ENCODE measurements around the gene KIF1B.
"Not testable (repeated sequence)": the region's sequence is repeated elsewhere in the genome, so short reads cannot be mapped to it uniquely, and the experiment has no call there.

The KIF1B gene

DNA sequence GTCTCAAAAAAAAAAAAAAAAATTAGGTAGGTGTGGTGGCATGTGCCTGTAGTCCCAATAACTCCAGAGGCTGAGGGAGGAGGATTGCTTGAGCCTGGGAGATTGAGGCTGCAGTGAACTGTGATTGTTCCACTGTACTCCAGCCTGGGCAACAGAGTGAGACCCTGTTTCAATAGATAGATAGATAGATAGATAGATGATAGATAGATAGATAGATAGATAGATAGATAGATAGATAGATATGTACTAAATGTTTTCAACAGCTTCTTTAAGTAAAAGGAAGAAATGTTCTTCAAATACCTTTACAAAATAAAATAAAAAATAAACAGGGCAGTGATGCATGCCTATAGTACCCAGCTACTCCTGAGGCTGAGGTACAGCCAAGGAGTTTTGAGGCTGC lies 9.8 kb downstream of the KIF1B start:
- H3K27ac ChIP-seq, result no peak overlapping the region
- TF ChIP-seq, protein P1, sequence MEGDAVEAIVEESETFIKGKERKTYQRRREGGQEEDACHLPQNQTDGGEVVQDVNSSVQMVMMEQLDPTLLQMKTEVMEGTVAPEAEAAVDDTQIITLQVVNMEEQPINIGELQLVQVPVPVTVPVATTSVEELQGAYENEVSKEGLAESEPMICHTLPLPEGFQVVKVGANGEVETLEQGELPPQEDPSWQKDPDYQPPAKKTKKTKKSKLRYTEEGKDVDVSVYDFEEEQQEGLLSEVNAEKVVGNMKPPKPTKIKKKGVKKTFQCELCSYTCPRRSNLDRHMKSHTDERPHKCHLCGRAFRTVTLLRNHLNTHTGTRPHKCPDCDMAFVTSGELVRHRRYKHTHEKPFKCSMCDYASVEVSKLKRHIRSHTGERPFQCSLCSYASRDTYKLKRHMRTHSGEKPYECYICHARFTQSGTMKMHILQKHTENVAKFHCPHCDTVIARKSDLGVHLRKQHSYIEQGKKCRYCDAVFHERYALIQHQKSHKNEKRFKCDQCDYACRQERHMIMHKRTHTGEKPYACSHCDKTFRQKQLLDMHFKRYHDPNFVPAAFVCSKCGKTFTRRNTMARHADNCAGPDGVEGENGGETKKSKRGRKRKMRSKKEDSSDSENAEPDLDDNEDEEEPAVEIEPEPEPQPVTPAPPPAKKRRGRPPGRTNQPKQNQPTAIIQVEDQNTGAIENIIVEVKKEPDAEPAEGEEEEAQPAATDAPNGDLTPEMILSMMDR (IDR thresholded peaks at IDR 0.05), result no peak
- no peak for TF ChIP-seq ZFX (IDR thresholded peaks at IDR 0.05; ENCODE audit: borderline replicate concordance)

DNA sequence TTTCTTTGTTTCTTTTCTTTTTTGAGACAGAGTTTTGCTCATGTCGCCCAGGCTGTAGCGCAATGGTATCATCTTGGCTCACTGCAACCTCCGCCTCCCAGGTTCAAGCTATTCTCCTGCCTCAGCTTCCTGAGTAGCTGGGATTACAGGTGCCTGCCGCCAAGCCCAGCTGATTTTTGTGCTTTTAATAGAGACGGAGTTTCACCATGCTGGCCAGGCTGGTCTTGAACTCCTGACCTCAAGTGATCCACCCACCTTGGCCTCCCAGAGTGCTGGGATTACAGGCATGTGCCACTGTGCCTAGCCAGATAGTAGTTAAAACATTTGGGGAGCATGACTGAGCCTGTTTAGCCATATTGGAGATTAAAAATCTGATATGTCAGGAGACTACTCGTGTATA lies 10.3 kb downstream of the KIF1B start:
- H3K27ac ChIP-seq, result not testable (repeated sequence)

DNA sequence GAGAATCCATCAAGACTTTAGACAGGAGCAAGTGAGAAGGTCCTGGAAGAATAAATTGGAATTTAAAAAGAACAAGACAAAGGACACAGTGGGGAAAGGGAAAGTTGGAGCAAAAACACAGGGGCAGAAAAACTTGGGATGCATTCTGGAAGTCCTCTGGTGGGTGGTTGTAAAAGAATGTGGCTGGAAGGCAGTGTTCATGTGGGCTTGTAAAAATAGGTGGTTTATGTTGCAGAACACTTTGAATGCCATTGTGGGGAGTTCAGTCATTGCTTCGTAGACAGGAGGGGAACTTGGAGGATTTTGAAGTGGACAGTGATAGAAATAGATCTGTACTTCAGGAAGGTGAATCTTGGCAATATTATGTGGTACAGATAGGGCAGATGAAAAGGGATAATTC lies 15.2 kb downstream of the KIF1B start:
- no peak overlapping the region for H3K27ac ChIP-seq
- TF ChIP-seq ZFX (IDR thresholded peaks at IDR 0.05; ENCODE audit: borderline replicate concordance), result no peak
- TF ChIP-seq, protein P1 (IDR thresholded peaks at IDR 0.05), result no peak

DNA sequence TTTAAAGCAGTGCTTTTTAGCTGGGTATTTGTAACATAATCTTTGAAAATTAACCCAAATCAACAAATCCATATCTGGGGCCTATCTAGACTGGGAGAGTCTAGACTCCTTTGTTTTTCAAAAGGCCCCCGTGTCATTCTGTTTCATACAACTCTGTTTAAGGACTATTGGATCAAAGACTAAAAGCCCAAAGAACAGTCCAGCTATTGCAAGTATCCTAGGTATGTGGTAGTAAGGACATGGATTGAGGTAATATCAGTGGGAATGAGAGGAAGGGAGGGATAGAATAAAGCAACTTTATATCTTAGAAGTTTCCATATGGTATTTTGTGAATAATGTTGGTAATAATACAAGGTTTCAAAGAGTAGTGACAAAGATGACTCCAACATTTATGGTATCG lies 18.2 kb downstream of the KIF1B start:
- no peak for TF ChIP-seq ZFX (IDR thresholded peaks at IDR 0.05; ENCODE audit: borderline replicate concordance)
- TF ChIP-seq, protein P1 (IDR thresholded peaks at IDR 0.05), result no peak
- no peak overlapping the region for H3K27ac ChIP-seq

DNA sequence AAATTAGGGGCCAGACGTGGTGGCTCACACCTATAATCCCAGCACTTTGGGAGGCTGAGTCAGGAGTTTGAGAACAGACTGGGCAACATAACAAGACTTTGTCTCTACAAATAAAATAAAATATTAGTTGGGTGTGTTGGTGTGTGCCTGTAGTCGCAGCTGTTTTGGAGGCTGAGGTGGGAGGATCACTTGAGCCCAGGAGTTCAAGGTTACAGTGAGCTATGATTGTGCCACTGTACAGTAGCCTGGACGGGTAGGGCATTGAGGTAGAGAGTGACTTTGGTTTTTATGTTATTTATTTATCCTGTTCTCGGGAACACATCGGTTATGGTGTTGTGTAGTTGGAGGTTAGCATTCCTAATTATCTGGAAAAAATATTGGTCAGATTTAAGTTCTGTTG lies 19.5 kb downstream of the KIF1B start:
- no peak overlapping the region for H3K27ac ChIP-seq
- TF ChIP-seq ZFX (IDR thresholded peaks at IDR 0.05; ENCODE audit: borderline replicate concordance), result no peak
- TF ChIP-seq, protein P1 (IDR thresholded peaks at IDR 0.05), result no peak

DNA sequence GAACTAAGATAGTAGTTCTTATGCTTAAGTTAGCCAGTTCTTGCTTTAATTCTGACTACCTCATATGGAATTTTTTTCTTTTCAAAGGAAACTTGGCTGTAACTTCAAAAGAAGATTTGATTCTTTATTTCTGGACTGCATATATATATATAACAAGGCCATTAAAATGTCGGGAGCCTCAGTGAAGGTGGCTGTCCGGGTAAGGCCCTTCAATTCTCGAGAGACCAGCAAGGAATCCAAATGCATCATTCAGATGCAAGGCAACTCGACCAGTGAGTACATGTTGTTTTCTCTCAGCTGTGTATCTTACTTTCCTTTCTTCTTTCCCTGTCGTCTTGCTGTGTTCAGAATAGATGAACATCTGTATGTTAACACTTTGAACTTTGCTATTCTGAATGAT lies 21.8 kb downstream of the KIF1B start:
- TF ChIP-seq ZFX (IDR thresholded peaks at IDR 0.05; ENCODE audit: borderline replicate concordance), result no peak
- TF ChIP-seq, protein P1 (IDR thresholded peaks at IDR 0.05), result no peak
- H3K27ac ChIP-seq, result no peak overlapping the region

DNA sequence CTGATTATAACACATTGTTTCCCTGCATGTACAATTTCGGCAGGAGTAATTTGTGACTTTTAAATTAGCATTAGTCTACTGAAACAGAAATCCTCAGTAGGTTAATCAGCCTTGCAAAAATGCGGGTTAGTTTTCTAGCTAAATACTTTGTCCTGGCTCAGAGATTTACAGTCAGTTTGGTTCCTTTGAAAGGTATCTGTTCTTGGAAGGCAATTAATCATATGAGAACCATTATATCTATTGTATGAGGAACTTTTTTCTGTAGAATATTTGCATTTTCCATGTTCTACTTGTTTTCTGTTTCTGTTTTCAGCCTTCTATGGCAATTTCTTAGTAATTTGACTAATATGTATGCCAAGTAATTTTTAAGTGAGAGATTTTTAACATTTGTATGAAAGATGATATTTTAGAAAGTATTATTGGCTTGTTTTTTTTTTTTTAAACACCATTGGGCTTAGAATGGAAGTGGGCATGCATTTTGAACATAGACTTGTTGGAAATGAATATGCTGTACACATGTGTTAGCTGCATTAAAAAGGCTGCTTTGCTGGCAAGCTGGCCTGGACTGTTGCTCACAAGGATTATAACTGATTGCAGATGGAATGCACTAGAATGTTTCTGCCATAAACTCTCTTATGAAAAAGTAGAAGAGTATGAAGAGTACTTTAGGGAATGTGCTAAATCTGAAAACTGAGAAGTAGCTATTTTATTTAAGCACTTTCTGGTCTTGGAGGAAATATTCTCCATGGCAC lies 26.2 kb downstream of the KIF1B start:
- H3K27ac ChIP-seq, result no peak overlapping the region
- no peak for TF ChIP-seq ZFX (IDR thresholded peaks at IDR 0.05; ENCODE audit: borderline replicate concordance)

DNA sequence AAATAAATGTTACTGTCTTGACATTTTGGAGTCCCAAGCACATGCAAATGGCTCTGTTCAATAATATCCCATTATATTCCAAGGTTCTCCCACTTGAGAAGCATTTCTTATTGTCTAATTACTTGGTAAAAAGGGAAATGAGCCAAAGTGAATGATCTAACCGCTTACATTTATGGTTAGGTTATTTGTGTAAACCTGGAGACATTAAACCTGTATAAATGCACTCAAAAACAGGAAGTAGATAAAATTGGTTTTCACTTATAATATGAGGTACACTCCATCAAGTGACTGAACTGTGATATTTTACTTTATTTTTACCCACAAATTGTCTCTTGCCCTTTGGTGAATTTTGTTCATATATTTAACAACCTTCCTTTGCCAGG lies 26.8 kb downstream of the KIF1B start:
- no peak overlapping the region for H3K27ac ChIP-seq
- TF ChIP-seq, protein P1 (IDR thresholded peaks at IDR 0.05), result no peak
- TF ChIP-seq ZFX (IDR thresholded peaks at IDR 0.05; ENCODE audit: borderline replicate concordance), result no peak

Data from 22Rv1 (cell line).